Measurements from ENCODE around the gene NFATC1. TPM values are rescaled to one million over a fixed set of nuclear protein-coding genes. Genes with fewer than 3 reads are reported as not detected.

NFATC1 gene
- total RNA-seq, 1 donor from 2014 or later: 8.1 TPM

GRCh38 chr18:79383388-79384056, 12.2 kb upstream of the NFATC1 start:
- no peak overlapping the region for H3K4me3 Mint-ChIP-seq (ENCODE audit: unreplicated experiment)
- H3K4me1 Mint-ChIP-seq (ENCODE audit: unreplicated experiment): peaks cover 7% of the 10 kb centered on the region
- no peaks in the 10 kb centered on the region for H3K9me3 Mint-ChIP-seq (ENCODE audit: unreplicated experiment)
- H3K36me3 Mint-ChIP-seq (ENCODE audit: unreplicated experiment): peaks cover 4% of the 10 kb centered on the region
- TF ChIP-seq CTCF (IDR thresholded peaks at IDR 0.05): no peak
- no peak overlapping the region for H3K27ac Mint-ChIP-seq (ENCODE audit: unreplicated experiment)
- DNase-seq (ENCODE audit: extremely low spot score, unreplicated experiment): peak; percentile 78
- peaks cover 9% of the 10 kb centered on the region for H3K27me3 Mint-ChIP-seq (ENCODE audit: unreplicated experiment)

- Mint-ChIP-seq H3K9me3 (ENCODE audit: unreplicated experiment) (no peaks in the 10 kb centered on the region), H3K36me3 (ENCODE audit: unreplicated experiment) (no peaks in the 10 kb centered on the region), H3K27me3 (ENCODE audit: unreplicated experiment) (peaks cover 16% of the 10 kb centered on the region), H3K4me3 (ENCODE audit: unreplicated experiment) (no peak overlapping the region), H3K4me1 (ENCODE audit: unreplicated experiment) (peaks cover under 1% of the 10 kb centered on the region), H3K27ac (ENCODE audit: unreplicated experiment) (no peak overlapping the region)
- TF ChIP-seq CTCF (IDR thresholded peaks at IDR 0.05): no peak
- peak; percentile 76 for DNase-seq (ENCODE audit: extremely low spot score, unreplicated experiment)
These were observed 11.5 kb upstream of the NFATC1 start for GRCh38 chr18:79384151-79384807.

DNA sequence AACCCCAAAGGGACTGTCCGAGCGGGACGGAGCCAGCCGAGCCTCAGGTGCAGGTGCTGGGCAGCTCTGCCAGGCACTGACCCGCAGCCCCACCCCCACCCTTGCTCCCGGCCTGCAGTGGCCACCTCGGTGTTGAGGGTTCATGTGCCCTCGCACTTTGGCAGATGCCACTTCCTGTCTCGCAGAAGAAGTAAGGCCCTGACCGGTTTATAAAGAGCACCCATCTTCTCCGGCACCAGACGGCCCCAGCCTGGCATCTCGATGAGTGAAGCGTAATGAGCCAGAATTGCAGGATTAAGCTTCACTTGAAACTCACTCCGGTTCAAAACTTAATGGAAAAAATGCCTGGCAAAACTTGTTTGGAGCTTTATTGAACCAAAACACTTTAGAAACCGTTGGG, 10.9 kb upstream of the NFATC1 start:
- Mint-ChIP-seq H3K4me3 (ENCODE audit: unreplicated experiment) (no peak overlapping the region), H3K9me3 (ENCODE audit: unreplicated experiment) (no peaks in the 10 kb centered on the region), H3K27me3 (ENCODE audit: unreplicated experiment) (peaks cover 20% of the 10 kb centered on the region), H3K36me3 (ENCODE audit: unreplicated experiment) (no peaks in the 10 kb centered on the region), H3K27ac (ENCODE audit: unreplicated experiment) (no peak overlapping the region), H3K4me1 (ENCODE audit: unreplicated experiment) (no peaks in the 10 kb centered on the region)
- peak; percentile 75 for DNase-seq (ENCODE audit: extremely low spot score, unreplicated experiment)
- no peak for TF ChIP-seq CTCF (IDR thresholded peaks at IDR 0.05)

GRCh38 chr18:79385326-79385707, 10.4 kb upstream of the NFATC1 start:
- Mint-ChIP-seq H3K27ac (ENCODE audit: unreplicated experiment) (no peak overlapping the region), H3K4me1 (ENCODE audit: unreplicated experiment) (no peaks in the 10 kb centered on the region), H3K4me3 (ENCODE audit: unreplicated experiment) (no peak overlapping the region), H3K9me3 (ENCODE audit: unreplicated experiment) (no peaks in the 10 kb centered on the region), H3K27me3 (ENCODE audit: unreplicated experiment) (peaks cover 20% of the 10 kb centered on the region), H3K36me3 (ENCODE audit: unreplicated experiment) (no peaks in the 10 kb centered on the region)
- TF ChIP-seq CTCF (IDR thresholded peaks at IDR 0.05): no peak
- DNase-seq (ENCODE audit: extremely low spot score, unreplicated experiment): peak; percentile 23

DNA sequence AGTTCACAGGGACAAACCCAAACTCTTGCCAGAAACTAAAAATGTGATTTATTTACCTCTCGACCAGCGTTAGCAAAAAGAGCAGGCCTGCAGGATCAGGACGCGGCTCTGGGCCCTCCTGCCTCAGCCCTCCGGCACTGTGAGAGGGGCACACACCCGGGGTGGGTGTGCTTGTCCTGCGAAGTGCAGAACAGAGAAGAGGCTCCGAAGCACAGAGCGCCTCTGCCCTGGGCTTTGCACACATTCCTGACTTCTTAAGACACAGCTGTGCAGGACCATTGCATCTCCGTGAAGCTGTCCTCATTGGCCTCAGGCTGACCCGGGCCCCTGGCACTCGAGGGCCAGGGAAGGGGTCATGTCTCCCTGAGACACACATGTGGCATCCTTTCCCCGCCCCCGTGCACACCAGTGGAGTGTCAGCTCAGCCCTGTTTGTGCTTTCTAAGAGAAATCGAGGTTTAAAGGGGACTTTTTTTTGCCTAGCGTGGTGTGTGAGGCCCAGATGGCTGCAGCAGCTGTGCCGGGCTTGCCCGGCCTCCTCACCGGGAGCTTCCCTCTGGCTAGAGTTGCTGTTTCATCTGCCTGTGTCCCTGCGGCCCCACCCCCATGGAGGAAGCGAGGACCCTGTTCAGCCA, 9.9 kb upstream of the NFATC1 start:
- TF ChIP-seq CTCF (IDR thresholded peaks at IDR 0.05): no peak
- peak; percentile 77 for DNase-seq (ENCODE audit: extremely low spot score, unreplicated experiment)
- Mint-ChIP-seq H3K27me3 (ENCODE audit: unreplicated experiment) (peaks cover 25% of the 10 kb centered on the region), H3K36me3 (ENCODE audit: unreplicated experiment) (no peaks in the 10 kb centered on the region), H3K27ac (ENCODE audit: unreplicated experiment) (no peak overlapping the region), H3K4me1 (ENCODE audit: unreplicated experiment) (no peaks in the 10 kb centered on the region), H3K9me3 (ENCODE audit: unreplicated experiment) (no peaks in the 10 kb centered on the region), H3K4me3 (ENCODE audit: unreplicated experiment) (no peak overlapping the region)

Measured in osteocyte (in vitro differentiated cells).